GM21576 (cell line): ENCODE data around the gene LTB4R.
"Not testable (repeated sequence)": the region's sequence is repeated elsewhere in the genome, so short reads cannot be mapped to it uniquely, and the experiment has no call there.

Source experiments
- ATAC-seq: cut with Tn5 transposase; IDR thresholded peaks from one replicate; pipeline ENCODE4 v1.9.1; 2021; ENCODE audit warnings: mild to moderate bottlenecking, moderate library complexity; ENCODE audit not compliant: unreplicated experiment

Gene LTB4R

DNA sequence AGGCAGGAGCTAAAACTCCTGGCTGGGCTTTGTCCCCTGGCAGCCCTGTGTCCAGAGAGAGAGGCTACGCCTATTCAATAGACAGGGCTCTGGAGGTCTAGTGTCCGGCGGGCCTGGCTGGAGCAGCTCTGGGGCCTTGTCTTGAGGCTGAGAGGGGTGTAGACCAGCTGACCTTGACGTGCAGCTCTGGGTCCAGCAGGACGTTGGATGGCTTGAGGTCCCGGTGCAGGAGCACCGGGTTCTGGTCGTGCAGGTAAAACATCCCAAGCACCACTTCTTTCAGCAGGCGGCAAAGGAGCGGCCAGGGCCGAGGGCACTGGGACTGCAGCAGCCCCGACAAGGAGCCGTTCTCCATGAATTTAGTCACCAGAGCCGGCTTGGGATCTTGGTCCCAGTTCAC is 27.5 kb downstream of the LTB4R start:
- ATAC-seq, result no peak

DNA sequence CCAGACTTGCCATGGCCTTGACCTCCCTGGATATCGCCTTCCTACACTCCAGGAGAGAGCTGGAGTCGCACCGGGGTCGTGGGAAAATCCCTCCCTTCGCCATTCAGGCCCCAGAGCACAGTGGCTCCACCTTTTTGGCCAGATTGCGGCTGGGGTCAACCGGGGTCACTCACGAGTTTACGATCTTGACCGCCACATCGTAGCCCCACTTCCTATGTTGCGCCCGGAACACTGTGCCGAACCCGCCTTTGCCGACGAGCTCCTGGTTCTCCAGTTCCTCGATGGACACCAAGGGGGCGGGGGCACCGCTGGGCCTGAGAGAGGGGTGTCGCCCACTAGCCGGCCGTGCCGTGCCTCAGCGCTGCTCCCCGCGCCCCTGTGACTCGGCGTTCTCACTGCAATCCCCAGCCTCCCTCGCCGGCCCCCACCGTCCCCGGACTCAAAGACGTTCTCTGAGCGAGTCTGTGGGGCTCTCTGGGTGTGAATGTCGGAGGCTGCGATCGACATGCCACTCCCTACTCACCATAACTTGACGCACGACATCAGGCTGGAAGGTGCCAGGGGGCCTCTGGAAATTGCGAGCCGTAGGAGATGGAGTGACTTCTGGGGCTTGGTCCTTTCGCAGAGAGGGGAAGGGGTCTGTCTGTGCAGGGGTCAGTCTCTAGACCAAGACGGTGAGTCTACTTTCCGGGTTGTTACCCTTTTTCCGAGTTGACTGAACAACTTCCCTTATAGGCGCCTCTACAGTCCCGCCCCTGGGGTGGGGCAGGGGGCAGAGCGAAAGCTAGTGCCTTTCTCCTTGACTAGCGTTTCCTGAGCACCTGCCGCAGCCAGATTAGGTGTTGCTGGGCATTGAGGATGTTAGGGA is 28.2 kb downstream of the LTB4R start, which contains the start of gene RIPK3:
TSS of gene RIPK3 (minus strand) at position 708 of the 868 bp plus-strand sequence. CDS start at position 543, 165 bp downstream.
- peak; percentile 95 for ATAC-seq

DNA sequence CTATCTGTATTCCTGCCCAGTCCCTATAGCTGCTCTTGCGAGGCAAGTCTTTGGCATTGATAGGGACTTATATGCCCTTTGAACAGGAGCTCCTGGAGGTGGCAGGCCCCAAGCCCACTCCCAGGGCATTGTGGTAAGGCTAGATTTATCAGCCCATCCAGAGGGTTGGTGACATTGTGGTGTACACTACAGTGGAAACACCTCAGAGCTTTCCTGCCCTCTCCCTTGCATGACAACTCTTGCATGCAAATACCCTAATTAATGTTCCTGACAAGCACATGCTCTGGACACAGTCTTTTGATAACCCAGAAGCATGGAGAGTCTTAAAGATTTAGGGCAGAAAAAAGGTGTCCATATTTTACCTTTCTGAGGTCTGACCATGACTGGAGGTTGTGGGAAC is 29.3 kb downstream of the LTB4R start:
- no peak for ATAC-seq

DNA sequence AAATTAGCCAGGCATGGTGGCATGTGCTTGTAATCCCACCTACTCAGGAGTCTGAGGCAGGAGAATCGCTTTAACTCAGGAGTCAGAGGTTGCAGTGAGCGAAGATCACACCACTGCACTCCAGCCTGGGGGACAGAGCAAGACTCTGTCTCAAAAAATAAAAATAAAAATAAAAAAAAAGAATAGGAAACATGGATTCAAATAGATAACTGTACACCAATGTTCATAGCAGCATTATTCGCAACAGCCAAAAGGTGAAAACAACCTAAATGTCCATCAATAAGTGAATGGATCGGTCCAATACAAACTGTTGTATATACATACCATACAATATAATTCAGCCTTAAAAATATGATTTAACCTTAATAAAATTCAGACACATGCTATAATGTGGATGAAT is 31.6 kb downstream of the LTB4R start:
- no peak for ATAC-seq

DNA sequence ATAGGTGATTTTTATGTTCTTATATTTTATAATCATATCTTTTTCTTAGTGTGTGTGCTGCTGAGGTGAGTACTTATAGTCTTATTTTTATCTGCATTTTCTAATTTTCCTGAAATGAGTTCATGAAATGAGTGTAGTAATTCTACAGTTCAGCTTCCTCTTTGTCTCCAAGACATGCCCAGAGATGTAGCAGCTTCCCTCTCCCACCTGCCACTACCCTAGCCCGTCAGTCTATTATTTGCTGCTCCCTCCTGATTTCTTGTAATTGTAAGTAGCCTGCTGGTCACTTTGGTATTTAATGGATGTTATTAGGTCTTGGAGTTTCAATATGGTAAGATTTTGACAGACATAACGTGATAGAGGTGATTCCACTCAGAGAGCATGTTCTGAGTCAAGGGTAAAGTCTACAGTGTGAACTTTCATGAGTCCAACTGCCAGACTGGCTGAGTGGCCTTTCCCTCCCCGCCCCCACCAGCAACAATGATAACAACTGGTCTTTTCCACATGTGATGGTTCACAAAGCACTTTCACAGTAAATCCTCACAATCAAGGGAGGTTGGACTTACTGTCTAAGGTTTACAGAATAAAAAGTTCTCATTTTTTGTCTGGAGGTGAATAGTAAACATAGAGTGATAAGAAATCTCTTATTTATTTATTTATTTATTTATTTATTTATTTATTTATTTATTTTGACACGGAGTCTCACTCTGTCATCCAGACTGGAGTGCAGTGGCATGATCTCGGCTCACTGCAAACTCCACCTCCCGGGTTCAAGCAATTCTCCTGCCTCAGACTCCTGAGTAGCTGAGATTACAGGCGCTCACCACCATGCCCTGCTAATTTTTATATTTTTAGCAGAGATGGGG is 32.7 kb downstream of the LTB4R start:
- ATAC-seq, result no peak

DNA sequence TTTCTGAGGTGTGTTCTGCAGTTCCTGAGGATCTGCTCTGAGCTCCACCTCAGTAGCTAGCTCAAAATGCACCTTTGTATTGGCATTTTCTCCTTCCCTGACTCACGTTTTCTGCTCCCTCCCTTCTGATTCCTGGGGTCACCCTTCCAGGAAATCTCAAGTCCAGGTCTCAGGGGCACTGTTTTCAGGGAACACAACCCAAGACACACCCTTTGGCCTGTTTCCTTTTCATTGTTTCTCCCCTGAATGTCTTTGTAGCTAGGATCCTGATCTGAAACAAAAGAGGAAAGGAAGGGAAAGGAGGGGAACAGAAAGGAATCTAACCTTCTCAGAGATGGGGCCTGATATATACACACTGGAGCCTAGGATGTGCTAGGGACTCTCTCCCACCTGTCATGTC is 35.8 kb downstream of the LTB4R start:
- ATAC-seq, result no peak

DNA sequence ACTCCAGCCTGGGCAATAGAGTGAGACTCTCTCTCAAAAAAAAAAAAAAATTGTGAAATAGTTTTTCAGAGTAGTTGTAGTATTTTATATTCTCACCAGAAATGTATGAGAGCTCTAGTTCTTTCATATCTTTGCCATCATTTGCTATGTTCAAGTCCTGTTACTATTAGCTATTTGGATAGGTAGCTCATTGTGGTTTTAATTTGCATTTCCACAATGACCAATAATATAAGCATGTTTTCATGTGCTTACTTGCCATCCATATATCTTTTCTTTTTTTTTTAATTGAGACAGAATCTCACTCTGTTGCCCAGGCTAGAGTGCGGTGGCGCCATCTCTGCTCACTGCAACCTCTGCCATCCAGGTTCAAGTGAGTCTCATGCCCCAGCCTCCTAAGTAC is 36.9 kb downstream of the LTB4R start:
- ATAC-seq, result no peak

DNA sequence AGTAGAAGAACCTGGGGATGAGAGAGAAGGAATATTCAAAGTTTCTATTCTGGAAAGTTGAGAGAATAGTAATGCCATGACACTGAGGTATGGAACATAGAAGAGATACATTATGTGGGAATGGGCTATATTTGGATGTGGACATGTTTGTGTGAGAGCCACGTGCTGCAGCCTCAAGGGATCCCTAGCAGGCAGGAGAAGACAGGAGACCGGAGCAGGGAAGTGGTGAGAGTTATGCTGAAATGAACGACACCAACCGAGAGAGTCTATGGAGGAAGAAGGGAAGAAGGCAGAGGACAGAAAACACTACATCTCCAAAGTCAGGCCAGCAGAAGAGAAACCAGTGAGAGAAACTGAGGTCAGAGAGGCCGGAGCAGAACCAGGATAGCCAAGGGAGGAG is 38.4 kb downstream of the LTB4R start:
- ATAC-seq, result no peak

DNA sequence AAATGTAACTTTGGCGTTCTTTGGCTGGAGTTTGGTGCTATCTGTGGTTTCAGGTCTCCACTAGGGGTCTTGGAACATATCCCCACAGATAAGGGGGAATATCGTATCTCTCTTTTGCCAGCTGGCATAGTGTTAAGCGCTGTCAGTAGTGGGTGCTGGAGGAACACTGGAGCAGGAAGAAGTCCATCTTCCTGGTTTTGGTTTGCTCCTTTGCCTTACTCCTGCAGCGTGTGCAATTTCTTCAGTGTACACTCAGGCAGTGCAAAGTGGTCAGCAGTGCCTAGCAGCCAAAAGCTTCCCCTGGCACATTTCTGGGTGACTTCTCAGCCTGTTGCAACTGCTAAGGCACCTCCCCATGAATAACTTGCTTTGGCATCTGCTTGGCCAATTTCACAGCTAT is 40.2 kb downstream of the LTB4R start:
- ATAC-seq, result no peak

DNA sequence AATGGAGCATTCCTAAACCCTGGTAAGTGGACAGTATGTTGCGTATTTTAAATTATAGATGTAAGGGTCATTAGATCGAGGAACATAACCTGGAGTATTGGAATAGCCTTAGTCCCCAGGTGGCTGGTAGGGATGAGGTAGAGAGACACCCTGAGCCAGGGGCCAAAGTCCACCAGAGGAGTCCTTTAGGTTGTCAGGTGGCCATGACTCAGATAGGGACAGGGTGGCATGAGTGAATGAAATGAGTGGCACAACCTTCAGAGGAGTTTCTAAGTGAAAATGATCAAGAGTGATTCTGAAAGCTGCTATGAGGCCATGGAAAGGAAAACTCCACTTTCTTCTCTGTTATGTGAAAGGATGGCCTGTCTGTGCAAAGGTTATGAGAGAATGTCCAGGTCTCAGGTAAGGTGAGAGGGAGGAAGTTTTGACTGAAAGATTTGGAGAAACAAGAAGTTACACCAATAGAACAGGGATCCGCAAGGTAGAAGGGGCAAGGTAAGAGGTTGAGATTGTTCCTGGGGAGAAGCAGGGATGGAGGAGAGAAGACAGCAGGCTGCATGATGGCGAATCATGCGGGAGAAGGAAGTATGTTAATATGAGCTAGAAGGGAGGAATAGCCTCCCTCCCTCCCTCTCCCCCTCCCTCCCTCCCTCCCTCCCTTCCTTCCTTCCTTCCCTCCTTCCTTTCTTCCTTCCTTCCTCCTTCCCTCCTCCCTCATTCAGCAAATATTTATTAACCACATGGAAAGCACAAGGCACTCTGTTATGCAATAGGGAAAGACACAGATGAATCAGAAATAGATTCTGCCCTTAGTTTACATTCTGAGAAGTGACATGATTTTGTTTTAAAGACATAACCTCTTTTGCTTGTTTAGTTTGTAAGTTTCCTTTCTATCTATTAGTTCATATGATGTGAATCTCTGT is 42.5 kb downstream of the LTB4R start:
- no peak for ATAC-seq

DNA sequence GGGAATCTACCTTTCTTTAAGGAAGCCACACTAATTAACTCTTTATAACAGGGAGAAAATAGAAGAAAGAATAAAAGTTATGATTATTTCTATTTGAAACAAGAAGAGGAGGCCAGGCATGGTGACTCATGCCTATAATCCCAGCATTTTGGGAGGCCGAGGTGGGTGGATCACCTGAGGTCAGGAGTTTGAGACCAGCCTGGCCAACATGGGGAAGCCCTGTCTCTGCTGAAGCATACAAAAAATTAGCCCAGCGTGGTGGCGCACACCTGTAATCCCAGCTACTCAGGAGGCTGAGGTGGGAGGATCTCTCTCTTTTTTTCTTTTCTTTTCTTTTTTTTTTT is 43.2 kb downstream of the LTB4R start:
- not testable (repeated sequence) for ATAC-seq

DNA sequence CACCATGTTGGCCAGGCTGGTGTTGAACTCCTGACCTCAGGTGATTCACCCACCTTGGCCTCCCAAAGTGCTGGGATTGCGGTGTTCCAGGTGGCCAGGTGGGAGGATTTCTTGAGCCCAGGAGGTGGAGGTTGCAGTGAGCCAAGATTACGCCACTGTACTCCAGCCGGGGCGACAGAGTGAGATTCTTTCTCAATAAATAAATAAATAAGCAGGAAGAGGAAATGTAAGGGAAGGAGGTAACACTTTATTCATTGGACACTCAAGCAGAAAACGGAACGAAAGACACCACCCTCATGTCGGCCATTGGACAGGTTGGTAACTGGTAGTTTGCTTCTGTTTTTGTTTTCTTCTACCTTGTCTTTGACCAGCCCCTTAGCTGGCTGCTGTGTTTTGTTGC is 43.7 kb downstream of the LTB4R start:
- ATAC-seq, result no peak

DNA sequence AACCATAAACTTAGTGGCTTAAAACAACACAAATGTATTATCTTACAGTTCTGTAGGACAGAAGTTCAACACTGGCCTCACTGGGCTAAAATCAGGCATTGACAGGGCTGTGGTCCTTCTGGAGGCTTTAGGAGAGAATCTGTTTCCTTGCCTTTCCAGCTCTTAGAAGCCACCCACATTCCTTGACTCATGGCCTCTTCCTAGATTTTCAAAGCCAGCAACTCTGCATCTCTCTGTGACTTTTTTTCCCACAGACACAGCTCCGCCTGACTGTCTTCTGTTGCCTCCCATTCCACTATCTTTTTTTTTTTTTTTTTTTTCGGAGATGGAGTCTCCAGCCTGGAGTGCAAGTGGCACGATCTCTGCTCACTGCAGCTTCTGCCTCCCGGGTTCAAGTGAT is 44.9 kb downstream of the LTB4R start:
- ATAC-seq, result no peak

DNA sequence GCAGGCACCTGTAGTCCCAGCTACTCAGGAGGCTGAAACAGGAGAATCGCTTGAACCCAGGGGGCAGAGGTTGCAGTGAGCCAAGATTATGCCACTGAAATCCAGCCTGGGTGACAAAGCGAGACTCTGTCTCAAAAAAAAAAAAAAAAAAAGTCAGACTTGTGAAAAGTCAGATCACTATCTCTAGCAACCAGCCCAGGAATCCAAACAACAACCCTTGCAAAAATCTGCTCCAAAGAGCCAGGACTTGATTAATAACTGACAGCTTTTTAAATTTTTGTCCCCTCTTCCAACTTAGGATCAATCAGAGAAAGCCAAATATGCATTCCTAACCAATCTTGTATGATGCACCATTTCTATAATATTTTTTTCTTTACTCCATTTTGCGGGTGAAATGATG is 49.0 kb downstream of the LTB4R start:
- ATAC-seq, result no peak

DNA sequence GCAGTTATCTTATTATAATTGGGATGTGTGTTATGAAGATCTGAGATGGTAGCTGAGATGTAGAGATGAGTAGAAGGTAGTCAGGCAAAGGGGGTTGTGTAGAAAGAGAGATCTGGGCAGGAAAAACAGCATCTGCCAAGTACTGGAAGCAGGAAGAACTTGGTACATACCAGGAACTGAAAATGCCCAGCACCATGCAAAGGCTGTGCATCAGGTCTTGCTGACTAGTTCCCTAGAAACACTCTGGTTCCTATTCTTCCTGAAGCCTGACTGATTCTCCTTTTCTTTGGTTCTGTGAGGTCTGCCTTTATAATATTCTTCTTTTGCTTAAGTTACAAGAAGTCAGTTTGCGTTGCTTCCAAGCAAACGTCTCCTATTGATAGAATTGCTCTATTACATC is 50.0 kb downstream of the LTB4R start:
- no peak for ATAC-seq

DNA sequence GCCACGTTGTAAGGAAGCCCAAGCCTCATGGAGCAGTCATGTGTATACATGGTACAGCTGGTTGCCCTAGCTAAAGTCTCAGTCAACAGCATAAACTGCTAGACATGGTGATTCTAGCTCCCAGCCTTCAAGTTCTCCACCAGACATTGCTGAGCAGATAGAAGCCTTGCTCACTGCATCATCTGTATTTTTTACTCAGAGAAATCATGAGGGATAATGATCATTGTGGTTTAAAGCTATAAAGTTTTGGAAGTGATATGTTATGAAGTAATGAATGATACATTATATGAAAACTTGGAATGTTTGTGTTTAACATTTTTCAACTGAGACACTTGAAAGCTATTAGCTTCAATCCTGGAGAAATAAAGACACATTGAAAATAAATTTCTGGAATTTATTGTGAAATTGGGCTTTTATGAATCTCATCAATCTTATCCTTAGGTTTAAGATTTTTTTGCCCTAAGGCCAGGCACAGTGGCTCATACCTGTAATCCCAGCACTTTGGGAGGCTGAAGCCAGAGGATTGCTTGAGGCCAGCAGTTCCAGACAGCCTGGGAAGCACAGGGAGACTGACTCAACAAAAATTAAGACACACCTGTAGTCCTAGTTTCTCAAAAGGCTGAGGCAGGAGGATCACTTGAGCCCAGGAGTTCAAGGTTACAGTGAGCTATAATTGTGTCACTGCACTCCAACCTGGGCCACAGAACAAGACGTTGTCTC is 51.1 kb downstream of the LTB4R start:
- ATAC-seq, result no peak

DNA sequence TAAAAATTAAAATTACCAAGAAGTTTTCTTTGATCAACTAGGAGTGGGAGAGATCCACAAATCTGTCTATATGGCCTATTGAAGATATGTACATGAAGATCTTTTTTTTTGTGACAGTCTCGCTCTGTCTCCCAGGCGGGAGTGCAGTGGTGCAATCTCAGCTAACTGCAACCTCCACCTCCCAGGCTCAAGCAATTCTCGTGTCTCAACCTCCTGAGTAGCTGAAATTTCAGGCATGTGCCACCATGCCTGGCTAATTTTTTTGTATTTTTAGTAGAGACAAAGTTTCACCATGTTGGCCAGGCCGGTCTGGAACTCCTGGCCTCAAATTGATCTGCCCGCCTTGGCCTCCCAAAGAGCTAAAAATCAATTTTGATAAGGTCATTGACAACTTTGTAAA is 52.1 kb downstream of the LTB4R start:
- no peak for ATAC-seq

DNA sequence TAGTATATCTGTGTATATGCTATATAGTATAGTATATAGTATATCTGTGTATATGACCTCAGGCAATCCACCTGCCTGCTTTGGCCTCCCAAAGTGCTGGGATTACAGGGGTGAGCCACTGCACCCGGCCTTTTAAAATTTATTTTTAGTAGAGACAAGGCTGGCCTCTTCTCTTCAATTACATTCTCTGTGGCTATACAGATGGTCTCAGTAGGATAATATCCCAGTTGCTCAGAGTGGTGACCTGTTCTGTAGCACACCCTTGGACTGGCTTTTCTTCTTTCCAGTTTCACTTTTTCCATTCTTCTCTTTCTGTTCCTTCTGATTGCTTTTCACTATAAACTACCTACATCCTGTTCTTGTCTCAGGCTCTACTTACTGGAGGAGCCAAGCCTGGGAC is 53.5 kb downstream of the LTB4R start:
- ATAC-seq, result no peak

DNA sequence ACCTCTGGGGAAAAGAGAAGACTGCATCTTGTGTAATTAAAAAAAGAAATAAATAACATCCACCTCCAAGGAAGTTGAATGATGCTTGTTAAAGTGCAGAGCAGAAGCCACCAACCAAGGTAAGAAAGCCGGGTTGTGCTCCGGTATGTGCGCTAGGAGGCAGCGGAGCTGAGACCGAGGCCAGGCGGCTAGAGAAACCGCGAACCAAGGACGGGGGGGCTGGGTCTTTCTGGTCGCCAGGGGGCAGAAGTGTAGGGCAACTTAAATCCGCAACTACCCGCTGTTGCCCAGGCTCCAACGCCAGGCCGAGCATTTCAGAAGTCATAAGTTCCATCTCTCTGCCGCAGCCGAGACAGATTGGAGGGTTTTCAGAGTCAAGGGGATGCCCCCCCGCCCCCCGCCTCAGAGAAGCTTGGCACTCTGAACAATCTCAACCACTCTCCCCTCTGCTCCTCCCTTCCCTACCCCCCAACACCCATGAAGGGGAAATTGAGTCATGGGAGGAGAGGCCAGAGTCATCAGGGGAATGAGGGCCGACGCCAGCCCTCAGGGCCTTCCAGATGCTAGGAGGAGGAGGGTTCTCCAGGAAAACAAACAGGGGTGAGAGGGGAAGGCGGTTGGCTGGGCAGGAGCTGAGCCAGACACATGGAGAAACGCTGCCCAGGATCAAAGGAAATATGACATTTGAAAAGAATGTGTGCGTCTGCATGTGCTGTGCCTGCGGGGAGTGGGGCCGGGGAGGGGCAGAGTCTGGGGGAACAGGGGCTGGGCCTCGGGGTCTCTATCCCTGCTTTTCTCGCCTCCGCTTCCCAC is 54.5 kb downstream of the LTB4R start:
- ATAC-seq, result peak; percentile 37

DNA sequence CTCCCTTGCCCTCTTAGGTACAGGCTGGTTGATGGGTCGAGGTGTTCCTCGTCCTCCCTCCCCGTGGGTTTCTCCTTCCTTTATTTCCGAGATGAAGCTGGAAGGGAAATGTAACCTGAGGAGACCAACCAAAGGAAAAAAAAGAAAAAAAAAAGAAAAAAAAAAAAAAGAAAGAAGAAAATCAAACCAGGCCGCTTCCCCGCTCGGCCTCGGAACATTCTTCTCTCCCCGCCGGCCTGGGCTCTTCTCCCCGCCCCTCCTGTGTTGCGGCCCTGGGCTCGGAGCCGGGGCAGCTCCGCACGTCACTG is 55.1 kb downstream of the LTB4R start:
- ATAC-seq, result no peak
